Left forelimb (tissue), 1 donor: ENCODE data around the gene SRSF9.
"Not testable (repeated sequence)": the region's sequence is repeated elsewhere in the genome, so short reads cannot be mapped to it uniquely, and the experiment has no call there.

ENCODE experiments used
- DNase-seq: peaks from one replicate; pipeline ENCODE4 v3.0.0-alpha.2; 2018; ENCODE audit warnings: low spot score

Gene SRSF9

GRCh38 chr12:120469450-120470149 lies at the start of gene SRSF9:
Gene SRSF9, minus strand, starts transcription at chr12:120469748. Its CDS starts 139 bp downstream, at chr12:120469609.
- peak; percentile 96 for DNase-seq

- DNase-seq = not testable (repeated sequence)
These were observed 49.8 kb upstream of the SRSF9 start for GRCh38 chr12:120519324-120519723.

- no peak for DNase-seq
These were observed 45.9 kb upstream of the SRSF9 start for GRCh38 chr12:120515496-120515895.

GRCh38 chr12:120514002-120514401 lies 44.5 kb upstream of the SRSF9 start:
- DNase-seq = no peak

GRCh38 chr12:120508537-120508936 lies 39.0 kb upstream of the SRSF9 start:
- no peak for DNase-seq

GRCh38 chr12:120504587-120504986 lies 35.0 kb upstream of the SRSF9 start:
- no peak for DNase-seq

GRCh38 chr12:120500581-120500980 lies 31.0 kb upstream of the SRSF9 start:
- no peak for DNase-seq

- no peak for DNase-seq
These were observed 29.4 kb upstream of the SRSF9 start for GRCh38 chr12:120498870-120499515.

- DNase-seq = no peak
These were observed 28.1 kb upstream of the SRSF9 start for GRCh38 chr12:120497524-120498150.

GRCh38 chr12:120496413-120497340 lies 27.1 kb upstream of the SRSF9 start:
- peak; percentile 73 for DNase-seq

- peak; percentile 99 for DNase-seq
These were observed 26.3 kb upstream of the SRSF9 start, which contains the start of gene DYNLL1 for GRCh38 chr12:120495731-120496412. Gene DYNLL1, plus strand, starts transcription at chr12:120496113. Its CDS starts 309 bp downstream, at chr12:120496422.

- DNase-seq = no peak
These were observed 25.7 kb upstream of the SRSF9 start for GRCh38 chr12:120495186-120495730.

- DNase-seq = no peak
These were observed 21.4 kb upstream of the SRSF9 start for GRCh38 chr12:120490833-120491512.

GRCh38 chr12:120490325-120490724 lies 20.8 kb upstream of the SRSF9 start:
- DNase-seq = no peak

GRCh38 chr12:120489018-120489417 lies 19.5 kb upstream of the SRSF9 start:
- DNase-seq = no peak

GRCh38 chr12:120488057-120488640 lies 18.6 kb upstream of the SRSF9 start:
- no peak for DNase-seq

- DNase-seq = not testable (repeated sequence)
These were observed 18.0 kb upstream of the SRSF9 start for GRCh38 chr12:120487552-120487951.

- no peak for DNase-seq
These were observed 16.7 kb upstream of the SRSF9 start for GRCh38 chr12:120485961-120486881.

GRCh38 chr12:120483621-120484020 lies 14.1 kb upstream of the SRSF9 start:
- no peak for DNase-seq
